GM21515 (cell line): ENCODE results near the gene SOX18.

Experiments used
- ATAC-seq: cut with Tn5 transposase; IDR thresholded peaks from one replicate; pipeline ENCODE4 v1.9.1; 2021; ENCODE audit not compliant: unreplicated experiment

The SOX18 gene

DNA sequence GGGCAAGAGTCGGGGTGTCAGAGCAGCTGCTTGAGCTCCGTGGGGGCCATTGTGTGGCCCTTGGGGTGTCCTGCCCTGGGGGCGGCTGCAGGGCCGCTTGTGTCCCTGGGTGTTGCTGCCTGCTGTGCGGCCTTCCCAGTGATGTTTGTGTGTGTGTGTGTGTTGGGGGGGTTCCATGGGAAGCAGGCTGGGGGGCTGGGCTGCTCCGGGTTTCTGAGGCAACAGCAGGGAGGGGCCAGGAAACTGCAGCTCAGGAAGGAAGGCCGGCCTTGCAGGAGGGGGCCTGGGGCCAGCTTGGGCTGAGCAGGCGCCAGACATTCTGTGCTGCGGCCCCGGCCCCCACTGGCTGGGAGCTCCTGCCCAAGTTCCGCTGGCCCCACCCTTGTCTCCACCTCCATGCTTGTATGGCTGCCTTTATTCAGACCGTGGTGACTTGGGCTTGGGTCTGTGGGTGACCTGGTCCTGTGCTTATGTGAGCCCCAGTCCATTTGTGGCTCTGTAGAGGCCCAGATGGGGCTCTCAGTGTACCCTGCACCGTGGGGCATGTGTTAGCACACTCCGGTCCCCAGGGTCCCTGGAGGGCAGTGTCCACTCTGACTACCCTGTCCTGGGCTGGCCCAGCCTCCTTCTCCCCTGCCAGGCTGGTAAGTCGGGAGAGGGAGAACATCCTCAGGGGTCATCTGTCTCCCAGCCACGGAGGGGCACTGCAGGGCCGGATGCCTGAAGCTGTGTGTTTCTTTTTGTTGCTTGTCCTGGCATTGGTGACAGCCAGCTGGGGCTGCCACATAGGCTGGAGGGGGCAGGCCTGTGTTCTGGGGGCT, 4.6 kb upstream of the SOX18 start:
- ATAC-seq = no peak

DNA sequence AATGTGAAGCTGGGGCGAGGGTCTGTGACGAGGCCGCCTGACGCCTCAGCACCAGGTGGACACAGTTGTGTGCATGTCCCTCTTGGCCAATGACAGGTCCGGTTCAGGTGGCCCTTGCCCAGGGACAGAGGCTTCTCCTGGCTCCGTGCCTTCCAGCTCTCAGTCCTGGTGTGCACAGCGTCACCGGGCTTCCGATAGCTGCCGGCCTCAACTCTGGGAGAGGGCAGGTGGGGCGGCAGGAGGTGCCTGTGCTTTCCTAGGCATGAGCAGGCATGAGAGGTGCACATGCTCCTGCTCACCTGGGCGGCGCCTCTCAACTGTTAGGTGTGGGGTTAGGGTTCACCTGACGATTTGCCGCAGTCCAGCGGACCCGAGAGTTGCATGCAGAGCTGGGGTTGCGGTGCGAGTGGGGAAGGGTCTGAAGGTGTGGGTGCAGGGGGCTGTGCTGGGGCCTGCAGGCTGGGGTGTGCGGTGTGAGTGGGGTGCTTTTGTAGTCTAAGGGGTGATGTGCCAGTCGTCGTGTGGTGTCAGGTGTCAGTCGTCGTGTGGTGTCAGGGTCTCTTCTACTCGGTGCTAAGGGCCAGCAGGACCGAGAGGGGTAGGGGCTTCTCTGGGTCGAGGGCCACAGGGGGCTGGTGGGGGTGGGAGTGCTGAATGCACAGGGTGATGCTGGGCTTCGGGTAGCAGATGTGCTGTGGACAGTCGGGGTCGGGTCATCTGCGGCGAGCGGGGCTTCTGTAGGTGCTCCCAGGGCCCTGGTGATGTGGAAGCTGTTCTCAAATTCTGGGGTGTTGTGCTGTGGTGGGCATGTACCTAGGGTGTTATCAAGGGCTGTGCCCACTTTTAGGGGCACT, 3.8 kb upstream of the SOX18 start:
- no peak for ATAC-seq

DNA sequence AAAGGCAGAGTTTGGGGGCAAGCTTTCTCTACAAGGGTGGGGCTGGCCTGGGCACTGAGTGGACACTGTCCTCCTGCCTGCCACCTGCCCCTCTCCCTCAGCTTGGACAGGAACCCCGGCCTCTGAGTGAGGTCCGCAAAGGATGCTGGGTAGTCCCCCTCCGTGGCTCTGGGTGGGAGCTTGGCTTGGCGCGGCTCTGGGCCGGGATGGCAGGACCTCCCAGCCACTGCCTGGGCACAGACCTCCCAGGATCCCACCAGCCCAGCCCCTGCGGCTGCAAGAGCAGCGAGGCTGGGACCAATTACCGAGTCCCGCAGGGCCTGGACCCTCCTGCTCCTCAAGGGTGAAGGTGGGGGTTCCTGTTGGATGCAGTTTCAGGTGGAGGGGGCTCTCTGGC, 2.9 kb upstream of the SOX18 start:
- ATAC-seq = no peak

DNA sequence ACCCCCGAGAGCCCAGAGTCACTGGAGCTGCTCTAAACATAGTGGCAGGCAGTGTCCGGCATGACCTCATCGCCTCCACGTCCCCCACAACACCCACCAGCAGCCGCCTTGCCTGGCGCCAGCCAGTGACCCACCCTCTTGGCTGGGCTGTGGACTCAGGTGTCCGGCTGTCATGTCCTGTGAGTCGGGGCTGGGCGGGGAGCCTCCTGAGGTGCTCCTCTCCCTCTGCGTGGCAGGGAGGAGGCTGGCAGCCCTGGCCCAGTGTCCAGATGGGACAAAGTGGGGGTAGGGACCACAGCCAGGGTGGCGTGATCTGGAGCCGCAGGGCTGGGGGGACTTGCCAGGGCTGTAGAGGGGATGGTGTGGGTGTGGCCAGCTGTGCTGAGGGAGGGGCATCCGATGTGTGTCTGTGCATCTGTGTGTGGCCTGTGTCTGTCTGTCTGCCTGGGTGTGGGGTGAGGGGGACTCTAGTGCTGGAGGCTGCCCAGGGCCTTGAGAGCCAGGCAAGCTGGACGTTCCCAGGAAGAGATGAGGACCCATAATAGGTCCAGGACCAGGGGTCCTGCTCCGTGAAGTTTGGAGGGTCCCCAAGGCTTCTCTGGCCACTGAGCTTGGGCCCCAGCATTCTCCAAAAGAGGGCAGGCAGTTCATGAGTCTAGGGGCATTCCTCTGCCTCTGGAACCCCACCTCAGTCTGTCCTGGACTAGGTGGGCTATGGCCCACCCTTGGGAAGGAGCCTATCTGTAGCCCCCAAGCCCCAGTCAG, 2.3 kb upstream of the SOX18 start:
- no peak for ATAC-seq

DNA sequence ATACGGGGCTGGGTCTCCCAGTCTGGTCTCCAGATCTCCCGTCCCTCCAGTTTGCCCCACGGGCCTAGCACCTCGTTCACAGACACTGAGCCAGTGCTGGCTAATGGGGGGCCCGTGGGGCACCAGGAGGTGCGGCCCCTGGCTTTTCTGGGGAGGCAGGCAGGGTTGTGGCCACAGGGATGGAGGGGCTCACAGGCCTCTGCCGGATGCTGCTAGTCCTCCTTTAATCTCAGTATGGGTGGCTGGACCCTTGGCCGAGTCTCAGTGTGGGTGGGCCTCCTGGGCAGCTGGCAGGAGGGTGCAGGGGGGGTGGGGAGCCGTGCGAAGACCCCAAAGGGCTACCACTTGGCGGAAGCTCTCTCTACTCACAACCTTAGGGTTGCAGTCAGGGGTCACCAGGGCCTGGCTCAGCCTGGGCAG, 1.6 kb upstream of the SOX18 start:
- no peak for ATAC-seq

DNA sequence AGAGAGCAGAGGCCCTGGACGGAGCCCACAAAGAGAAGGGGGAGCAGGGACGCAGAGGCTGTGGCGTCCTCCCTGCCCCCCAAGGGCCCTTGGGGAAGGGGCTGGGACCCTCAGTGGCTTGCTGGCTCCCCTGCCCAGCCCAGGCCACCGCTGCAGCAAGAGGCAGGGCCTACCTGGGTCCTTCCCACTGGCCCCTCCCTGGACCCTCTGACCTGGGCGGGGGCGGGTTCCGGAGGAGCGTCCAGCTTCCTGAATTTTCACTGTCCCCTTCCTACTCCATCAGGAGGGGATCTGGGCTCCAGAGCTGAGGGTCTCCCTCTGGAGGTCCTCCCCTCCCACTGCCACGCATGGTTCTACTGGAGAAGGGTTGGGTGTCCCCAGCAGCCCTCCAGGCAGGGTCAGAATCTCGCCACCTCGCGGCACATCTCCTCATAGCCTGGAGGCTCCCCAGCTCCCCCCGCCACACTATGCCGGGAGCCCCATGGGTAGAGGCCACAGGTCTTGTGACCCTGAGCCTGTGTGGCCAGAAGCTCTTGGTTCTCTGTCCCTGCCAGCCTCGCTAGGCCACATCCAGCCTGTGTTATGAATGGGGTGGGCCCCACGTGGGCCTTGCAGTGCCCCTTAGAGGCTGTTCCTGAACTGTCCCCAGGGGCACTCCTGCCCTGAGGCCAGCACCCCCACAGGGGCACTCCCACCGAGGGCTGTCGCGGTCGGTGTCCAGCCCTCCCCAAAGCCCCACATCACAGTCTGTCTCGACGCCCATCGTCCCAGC, 1.0 kb upstream of the SOX18 start:
- no peak for ATAC-seq

DNA sequence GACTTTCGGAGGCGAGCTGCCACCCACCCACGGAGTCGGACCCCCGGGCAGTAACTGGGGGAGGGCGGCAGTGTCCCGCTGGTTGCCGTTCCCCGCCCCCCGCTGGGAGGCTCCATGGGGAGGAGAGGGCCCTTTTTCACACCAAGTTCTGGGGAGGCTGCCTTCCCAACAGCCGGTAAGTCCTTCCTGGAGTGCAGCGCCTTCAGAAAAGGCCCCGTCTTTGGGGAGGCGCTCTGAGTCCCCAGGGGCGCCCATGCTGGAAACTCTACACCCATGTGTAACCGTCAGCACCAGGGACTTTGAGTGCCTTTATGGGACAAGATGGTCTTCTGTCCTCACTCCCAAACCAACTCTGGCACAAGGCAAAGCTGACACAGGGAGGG, 430 bp upstream of the SOX18 start:
- no peak for ATAC-seq

DNA sequence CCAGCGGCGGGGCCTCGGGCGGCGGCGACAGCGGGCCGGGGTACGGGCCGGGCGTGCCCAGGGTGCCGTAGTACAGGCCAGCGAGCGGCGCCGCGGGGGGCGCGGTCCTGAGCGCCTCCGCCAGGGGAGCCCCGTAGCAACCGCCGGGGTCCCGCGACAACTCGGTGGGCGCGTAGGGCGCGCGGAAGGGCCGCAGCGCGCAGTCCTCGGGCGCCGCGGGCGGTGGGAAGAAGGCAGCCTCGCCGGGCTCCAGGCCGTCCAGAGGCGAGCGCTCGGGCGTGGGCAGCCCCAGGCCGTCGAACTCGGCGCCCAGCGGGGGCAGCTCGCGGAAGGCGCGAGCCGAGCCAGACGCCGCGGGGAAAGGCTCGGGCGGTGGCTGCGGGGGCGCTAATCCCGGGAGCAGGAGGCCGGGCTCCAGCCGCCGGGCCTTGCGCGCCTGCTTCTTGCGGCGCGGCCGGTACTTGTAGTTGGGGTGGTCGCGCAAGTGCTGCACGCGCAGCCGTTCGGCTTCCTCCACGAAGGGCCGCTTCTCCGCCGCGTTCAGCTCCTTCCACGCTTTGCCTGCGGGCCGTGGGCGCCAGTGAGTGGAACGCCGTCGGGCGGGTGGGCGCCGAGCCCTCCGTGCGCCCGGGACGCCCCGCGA, 916 bp downstream of the SOX18 start:
- ATAC-seq = no peak

DNA sequence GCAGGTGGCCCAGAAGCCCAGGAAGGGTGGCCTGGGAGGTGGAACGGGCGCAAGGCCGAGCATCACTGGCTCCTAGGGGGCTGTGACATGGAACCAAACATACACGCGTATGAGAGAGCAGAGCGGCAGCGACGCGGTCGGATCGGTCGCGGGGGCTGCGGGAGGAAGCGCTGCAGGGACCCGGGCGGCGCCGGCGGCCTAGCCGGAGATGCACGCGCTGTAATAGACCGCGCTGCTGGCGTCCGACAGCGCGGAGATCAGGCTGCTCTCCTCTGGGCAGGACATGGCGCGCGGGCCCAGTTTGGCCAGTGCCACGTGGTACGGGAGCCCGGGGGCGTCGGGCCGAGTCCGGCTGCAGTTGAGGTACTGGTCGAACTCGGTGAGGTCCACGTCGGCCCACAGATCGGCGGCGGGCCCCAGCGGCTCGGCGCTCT, 1.5 kb downstream of the SOX18 start:
- ATAC-seq = no peak

DNA sequence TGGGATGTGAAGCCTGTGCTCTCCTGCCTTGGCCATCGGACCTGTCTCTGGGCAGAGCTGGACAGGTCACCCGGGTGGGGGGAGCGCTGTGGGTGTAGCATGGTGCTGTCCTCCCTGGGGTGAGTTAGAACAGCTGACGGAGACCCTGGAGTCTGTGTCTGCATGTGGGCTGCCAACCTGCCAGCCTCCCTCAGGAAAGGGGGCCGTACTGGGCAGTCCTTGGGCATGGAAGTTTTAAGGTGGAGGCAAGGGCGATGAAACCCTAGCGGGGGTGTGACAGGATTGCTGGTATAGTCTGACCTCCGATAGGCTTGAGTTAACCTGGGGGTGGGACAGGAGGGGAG, 2.4 kb downstream of the SOX18 start:
- no peak for ATAC-seq

DNA sequence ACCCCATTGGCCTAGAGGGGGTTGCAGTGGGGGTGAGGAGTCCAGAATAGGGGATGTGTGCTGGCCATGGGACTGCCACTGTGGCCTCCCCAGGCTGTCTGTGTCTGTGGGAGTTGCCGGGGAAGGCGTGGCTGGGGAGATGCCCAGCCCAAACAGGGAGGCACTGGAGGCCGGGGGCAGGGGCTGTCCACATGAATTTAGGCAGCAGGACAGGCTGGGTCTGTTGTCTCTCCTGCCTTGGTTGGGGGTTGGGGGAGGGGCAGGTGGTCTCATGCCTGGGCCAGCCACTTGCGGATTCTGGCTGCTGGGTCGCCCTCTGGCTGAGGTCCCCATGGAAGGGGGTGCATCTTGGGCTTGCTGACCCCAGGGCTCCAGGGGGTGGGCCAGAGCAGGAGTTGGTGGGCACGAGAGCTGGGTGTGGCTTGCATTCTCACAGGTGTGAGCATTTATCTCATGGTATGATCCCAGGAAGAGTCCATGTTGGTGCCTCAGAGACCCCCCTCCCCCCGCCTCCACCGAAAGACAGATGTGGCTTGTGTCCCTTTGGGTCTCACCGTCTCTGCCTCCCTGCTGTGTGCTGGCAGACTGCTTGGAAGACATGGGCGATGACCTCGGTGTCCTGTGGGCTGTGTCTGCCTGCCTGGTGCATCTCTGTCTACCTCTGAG, 4.0 kb downstream of the SOX18 start:
- ATAC-seq = no peak

DNA sequence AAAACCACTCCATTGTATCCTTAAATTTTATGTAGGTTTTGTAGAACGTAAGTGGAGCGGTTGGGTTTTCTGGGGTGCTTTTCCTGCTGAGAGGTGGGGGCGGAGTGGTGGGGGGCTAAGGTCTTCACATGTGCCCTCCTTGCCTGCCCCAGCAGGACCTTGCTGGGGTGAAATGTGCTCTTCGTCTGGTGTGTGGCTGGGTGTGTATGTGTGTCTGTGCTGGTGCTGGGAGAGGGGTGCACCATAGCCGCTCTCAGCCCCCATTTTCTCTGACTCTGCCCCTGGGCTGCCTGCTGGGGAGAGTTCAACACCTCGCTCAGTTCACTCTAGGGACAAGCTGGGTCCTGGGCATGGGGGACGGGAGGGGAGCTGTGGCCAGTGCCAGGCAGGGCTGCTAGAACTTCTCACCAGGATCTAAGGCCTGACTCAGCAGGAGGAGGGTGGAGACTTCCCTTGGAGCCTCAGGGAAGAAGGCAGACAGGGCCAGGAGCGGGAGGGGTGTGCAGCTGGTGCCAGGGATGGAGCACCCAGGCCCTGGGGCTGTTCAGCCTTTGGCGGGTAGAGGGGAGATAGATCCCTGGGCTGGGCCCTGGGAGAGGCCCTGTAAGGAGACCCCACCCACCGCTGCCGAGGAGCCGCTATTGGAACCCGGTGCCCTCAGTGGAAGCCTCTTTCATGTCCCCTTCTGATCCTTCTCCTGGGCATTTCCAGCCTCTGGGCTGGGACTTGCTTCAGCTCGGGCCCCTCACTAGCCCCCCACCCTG, 4.8 kb downstream of the SOX18 start:
- ATAC-seq = no peak

DNA sequence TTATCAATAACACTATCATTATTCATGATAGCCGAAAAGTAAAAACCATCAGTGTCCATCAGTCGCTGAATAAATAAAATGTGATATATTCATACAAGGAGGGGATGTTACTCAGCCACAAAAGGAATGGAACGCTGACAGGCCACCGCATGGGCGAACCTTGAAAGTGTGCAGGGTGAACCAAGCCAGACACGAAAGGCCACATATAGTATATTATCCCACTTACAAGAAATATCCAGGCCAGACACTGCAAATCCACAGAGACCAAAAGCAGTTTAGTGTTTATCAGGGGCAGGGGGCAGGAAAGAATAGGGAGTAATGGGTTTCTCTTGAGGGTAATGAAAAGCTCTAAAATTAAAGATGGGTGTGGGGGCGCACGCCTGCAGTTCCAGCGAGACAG, 5.7 kb downstream of the SOX18 start:
- ATAC-seq = no peak

DNA sequence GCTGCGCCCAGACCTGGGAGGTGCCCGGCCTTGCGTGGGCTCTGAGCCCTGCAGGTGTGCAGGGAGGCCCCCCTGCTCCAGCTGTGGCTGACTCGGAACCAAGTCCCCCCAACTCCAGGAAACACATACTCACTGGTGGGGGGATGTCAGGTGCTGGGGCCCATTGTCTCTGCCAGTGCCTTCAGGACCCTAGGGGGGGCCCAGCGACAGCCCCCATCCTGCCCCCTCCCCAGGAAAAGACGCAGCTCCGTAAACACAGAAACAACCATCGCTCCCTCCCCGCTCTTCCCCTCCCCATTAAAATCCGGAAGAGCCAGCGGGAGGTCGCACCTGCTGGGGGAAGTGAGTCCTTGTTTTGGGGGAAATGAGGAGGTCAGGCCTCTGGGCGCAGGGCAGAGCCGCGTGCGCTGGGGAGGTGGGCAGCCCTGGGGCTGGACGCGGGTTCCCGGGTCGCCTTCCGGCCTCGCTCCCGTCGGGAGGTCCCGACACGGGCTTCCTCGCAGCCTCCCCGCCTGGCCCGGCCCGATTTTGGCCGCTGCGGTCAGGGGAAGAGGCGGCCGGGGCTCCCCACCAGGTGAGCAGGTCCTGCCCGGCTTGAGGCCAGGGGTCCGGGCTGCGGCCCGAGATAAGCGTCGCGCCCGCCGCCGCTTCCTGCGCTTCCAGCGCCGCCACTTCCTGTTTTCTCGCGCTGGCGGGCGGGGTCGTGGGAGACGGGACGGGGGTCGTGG, 7.2 kb downstream of the SOX18 start:
- ATAC-seq = no peak

DNA sequence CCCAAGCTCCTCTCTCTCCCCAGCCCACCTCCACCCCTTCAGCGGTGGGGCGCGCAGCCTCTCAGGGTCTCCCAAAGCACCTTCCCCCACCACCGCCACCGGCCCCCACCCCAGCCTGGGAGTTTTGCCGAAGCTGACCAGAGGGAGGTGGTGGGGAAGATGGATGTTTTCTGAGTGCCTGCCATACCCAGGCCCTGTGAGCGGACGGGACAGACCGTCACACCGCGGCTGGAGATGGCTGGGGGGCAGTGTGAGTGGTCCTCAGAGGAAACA, 7.7 kb downstream of the SOX18 start:
- no peak for ATAC-seq

DNA sequence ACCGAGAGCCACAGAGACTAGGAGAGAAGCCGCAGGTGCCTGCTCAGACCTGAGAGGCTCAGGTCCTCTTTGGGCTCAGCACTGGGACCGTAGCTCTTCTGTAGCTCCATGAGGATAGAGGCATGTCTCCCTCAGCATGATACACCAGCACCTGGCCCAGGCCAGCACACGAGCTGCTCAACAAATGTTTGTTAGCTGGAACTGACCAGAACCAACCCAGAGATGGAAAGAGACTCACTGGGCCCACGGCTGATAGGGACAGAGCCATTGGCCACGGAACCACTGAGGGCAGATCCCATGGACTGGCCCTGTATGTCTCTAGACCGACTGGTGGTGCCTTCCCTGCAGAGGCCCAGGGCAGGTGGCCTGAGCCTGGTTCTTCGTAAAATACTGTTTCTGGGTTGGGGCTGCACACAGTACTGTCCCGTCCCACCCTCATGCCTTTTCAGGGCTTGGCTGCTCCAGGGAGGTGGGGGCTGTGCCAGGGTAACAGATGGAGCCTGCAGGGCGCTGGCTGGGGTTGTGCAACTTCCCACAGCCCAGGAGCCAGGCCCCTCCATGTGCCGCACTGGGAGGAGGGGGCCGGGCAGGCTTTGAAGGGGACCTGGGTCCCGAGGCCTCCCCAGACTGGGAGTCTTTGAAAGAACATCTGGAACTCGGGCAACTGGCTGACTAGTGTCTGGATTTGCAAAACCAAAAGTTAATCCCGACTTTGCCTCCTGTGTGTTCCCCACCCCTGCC, 8.2 kb downstream of the SOX18 start:
- no peak for ATAC-seq

DNA sequence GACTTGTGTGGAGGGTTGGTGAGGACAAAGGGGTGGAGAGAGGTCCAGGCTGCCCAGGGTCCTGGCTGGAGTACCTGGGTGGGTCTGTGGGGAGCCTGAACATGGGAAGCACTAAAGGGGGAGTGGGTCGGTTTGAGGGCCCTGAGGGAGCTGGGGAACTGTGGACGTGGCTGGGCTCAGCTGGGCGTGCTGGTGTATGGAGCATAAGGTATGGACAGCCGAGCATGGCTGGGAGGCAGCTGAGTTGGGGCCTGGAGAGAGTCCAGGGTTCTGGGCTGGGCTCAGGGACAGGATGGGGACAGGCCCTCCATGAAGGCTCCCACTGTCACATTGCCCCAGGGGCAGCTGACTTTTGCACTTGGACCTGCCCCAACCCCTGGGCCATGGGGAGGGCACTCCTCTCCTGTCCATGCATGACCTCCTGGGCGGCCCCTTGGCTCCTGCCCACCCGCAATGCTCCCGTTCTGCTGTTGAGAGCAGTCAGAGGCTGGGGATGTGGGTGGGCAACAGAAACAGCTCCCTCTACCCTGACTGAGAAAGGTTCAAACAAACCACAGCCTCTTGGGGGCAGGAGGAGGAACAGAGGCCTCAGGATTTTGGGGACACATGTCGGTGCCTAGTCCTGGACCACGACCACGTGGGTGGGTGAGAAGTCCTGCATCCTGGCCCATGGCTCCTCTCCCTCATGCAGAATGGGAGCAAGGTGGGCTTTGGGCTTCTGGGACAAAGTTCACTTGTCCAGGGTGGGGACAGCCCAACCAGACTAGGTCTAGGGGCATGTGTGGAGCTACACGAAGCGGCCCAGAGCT, 9.0 kb downstream of the SOX18 start:
- ATAC-seq = no peak
